Body of pancreas (tissue), 4 donors: ENCODE measurements around the gene LAMA2. TPM values are rescaled to one million over a fixed set of nuclear protein-coding genes. Genes with fewer than 3 reads are reported as not detected.

ENCODE experiments used
- ATAC-seq: fragments of 150-250 bp; one replicate; pipeline ENCODE4 v1.9.1; 2016
- DNase-seq, 4 donors: peaks; one replicate each; pipeline ENCODE4 v3.0.0-alpha.2; 2019
- H3K27ac ChIP-seq, 4 donors: fragments of 200-600 bp; sonication (generic); 1 replicate in 3 of 4; 2 replicates in 1 of 4; pipeline versions ENCODE4 v1.5.1 to v1.6.1; 2016 to 2019; ENCODE audit warnings: mild to moderate bottlenecking in 1 of 4, mixed read lengths in 1 of 4, moderate library complexity in 1 of 4
- H3K27me3 ChIP-seq, 2 donors: fragments of 200-600 bp; sonication (generic); one replicate each; pipeline ENCODE4 v1.6.0; 2016; ENCODE audit warnings: mild to moderate bottlenecking in 1 of 2
- H3K36me3 ChIP-seq, 2 donors: fragments of 200-600 bp; sonication (generic); replicated peaks in 1 of 2; 2 replicates each; pipeline ENCODE4 v1.5.1; 2016; ENCODE audit warnings: low read depth in 2 of 2; ENCODE audit not compliant: insufficient read depth in 1 of 2
- H3K4me1 ChIP-seq: fragments of 200-600 bp; sonication (generic); one replicate; pipeline ENCODE4 v1.6.0; 2016
- H3K4me3 ChIP-seq, 2 donors: fragments of 200-600 bp; sonication (generic); 1 replicate in 1 of 2; 2 replicates in 1 of 2; pipeline ENCODE4 v1.5.1; 2016 to 2019
- H3K9me3 ChIP-seq, 3 donors: fragments of 200-600 bp; sonication (generic); 1 replicate in 2 of 3; 2 replicates in 1 of 3; pipeline ENCODE4 v1.5.1; 2016
- POLR2A ChIP-seq, 3 donors: fragments of 450-650 bp; IDR thresholded peaks; one replicate each; pipeline ENCODE4 v1.6.1; 2016; ENCODE audit warnings: antibody characterized with exemption in 3 of 3, mild to moderate bottlenecking in 2 of 3
- WGBS, 2 donors: methylation state at CpG; one replicate each; pipeline ENCODE4 v1.1.5; 2017; 5-methylcytosine and 5-hydroxymethylcytosine counted together
- intact Hi-C: fragments of 100-400 bp; cut with DNase I; formaldehyde crosslinking; loops from one replicate; pipeline ENCODE4 v1.15.1; 2023
- total RNA-seq, 2 donors: library from RNA; depleted of rRNA; stranded (reverse); fragments of >200 nt; gene quantifications; one replicate each; pipeline ENCODE4 v1.1.0, GENCODE V29; 2016
- TF ChIP-seq, protein P1 (sequence below), 7 experiments: fragments of 450-650 bp in 4 of 7; fragments of 200-600 bp in 3 of 7; sonication (generic) in 3 of 7; IDR thresholded peaks; one replicate each; pipeline ENCODE4 v1.5.1; 2016 to 2019; ENCODE audit warnings: antibody characterized with exemption in 7 of 7

LAMA2 gene
- total RNA-seq, 2 donors from 2014 or later, result 43.3 to 54.7 TPM

- TF ChIP-seq, protein P1, sequence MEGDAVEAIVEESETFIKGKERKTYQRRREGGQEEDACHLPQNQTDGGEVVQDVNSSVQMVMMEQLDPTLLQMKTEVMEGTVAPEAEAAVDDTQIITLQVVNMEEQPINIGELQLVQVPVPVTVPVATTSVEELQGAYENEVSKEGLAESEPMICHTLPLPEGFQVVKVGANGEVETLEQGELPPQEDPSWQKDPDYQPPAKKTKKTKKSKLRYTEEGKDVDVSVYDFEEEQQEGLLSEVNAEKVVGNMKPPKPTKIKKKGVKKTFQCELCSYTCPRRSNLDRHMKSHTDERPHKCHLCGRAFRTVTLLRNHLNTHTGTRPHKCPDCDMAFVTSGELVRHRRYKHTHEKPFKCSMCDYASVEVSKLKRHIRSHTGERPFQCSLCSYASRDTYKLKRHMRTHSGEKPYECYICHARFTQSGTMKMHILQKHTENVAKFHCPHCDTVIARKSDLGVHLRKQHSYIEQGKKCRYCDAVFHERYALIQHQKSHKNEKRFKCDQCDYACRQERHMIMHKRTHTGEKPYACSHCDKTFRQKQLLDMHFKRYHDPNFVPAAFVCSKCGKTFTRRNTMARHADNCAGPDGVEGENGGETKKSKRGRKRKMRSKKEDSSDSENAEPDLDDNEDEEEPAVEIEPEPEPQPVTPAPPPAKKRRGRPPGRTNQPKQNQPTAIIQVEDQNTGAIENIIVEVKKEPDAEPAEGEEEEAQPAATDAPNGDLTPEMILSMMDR (IDR thresholded peaks at IDR 0.05), result no peak
- TF ChIP-seq POLR2A (IDR thresholded peaks at IDR 0.05), result no peak
- 63 to 75% methylated on average over 2 of the region's 2 CpGs for WGBS, 2 donors
- intact Hi-C loops, result no loop called here
- H3K4me3 ChIP-seq, result no peak overlapping the region
- no peaks in the 10 kb centered on the region for H3K27me3 ChIP-seq
- no peak for DNase-seq
- H3K27ac ChIP-seq, result no peak overlapping the region
- no peaks in the 10 kb centered on the region for H3K4me1 ChIP-seq
- no peaks in the 10 kb centered on the region for H3K36me3 ChIP-seq
- no peak for ATAC-seq
- no peaks in the 10 kb centered on the region for H3K9me3 ChIP-seq
These were observed 36.7 kb downstream of the LAMA2 start for GRCh38 chr6:128919412-128920180.

DNA sequence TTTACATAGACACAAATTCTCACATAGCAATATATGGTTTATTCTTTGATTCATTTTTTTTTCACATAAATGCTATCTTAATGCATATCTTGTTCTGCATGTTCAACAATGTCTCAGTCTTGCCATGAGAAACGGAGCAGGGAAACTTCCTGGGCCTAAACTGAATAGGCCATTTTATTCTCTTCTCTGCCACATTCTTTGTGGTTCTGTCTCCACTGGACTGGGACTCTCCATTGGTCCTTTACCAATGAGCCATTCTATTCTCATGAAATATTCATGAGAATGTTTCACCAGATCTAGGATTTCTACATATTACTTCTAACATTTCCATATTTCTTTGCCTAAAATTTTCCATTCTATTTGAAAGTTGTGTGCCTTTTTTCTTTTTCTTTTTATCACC is 42.8 kb downstream of the LAMA2 start:
- 57 to 82% methylated on average over 1 of the region's 1 CpG for WGBS, 2 donors
- Histone ChIP-seq H3K27me3 (no peaks in the 10 kb centered on the region), H3K4me3 (no peak overlapping the region), H3K36me3 (no peaks in the 10 kb centered on the region), H3K27ac (no peak overlapping the region), H3K4me1 (no peaks in the 10 kb centered on the region), H3K9me3 (no peaks in the 10 kb centered on the region)
- TF ChIP-seq, protein P1 (IDR thresholded peaks at IDR 0.05), result no peak
- TF ChIP-seq POLR2A (IDR thresholded peaks at IDR 0.05), result no peak
- no peak for DNase-seq
- intact Hi-C loops, result no loop called here
- ATAC-seq, result no peak

DNA sequence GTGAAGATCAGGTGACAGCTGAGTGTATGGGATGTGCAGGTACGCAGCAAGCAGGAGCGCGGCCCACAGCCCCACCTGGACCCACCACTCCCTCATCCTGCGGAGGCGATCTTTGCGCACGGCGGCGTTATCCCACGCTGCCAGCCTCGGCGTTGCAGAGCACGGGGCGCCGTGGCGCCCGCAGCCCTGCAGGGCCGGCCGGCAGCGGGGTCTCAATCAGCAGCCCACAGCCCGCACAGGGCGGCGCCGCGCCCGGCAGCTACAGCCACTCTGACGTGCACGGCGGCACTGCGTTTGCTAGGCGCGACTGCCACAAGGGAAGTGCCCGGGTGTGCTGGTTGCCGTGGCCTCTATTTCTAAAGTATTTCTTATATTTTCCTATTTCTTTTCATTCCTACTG is 46.9 kb downstream of the LAMA2 start:
- H3K27ac ChIP-seq, result no peak overlapping the region
- 33 to 39% methylated on average over 18 to 34 of the region's 34 CpGs for WGBS, 2 donors
- H3K9me3 ChIP-seq, result no peaks in the 10 kb centered on the region
- TF ChIP-seq, protein P1 (IDR thresholded peaks at IDR 0.05), result no peak
- no peak for TF ChIP-seq POLR2A (IDR thresholded peaks at IDR 0.05)
- no peak for DNase-seq
- no peaks in the 10 kb centered on the region for H3K27me3 ChIP-seq
- no peaks in the 10 kb centered on the region for H3K36me3 ChIP-seq
- intact Hi-C loops, result no loop called here
- H3K4me3 ChIP-seq, result no peak overlapping the region
- H3K4me1 ChIP-seq, result no peaks in the 10 kb centered on the region
- ATAC-seq, result no peak

DNA sequence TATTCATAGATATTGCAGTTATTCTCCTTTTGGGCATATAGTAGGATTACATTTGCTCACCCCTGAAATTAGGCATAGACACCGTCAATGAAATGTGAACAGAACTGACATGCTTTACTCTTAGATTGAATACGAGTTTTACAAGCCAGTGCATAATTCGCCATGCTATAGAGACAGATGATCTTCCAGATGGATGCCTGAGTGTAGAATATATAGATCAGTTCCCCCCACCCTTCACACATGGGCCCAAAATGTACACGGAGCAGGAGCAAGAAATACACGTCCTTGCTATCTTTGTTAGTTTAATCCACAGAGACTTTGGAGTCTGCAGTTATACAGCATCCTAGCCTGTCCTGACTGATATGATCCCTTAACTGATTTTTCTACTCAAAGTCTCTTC is 47.4 kb downstream of the LAMA2 start:
- TF ChIP-seq POLR2A (IDR thresholded peaks at IDR 0.05), result no peak
- TF ChIP-seq, protein P1 (IDR thresholded peaks at IDR 0.05), result no peak
- Histone ChIP-seq H3K4me1 (no peaks in the 10 kb centered on the region), H3K27me3 (no peaks in the 10 kb centered on the region), H3K36me3 (no peaks in the 10 kb centered on the region), H3K9me3 (no peaks in the 10 kb centered on the region), H3K4me3 (no peak overlapping the region), H3K27ac (no peak overlapping the region)
- no peak for DNase-seq
- 43 to 45% methylated on average over 5 of the region's 5 CpGs for WGBS, 2 donors
- intact Hi-C loops, result no loop called here
- no peak for ATAC-seq

- ATAC-seq (no peak), DNase-seq (no peak)
- H3K4me3 ChIP-seq, result no peak overlapping the region
- H3K36me3 ChIP-seq, result no peaks in the 10 kb centered on the region
- H3K27ac ChIP-seq, result no peak overlapping the region
- no peak for TF ChIP-seq POLR2A (IDR thresholded peaks at IDR 0.05)
- TF ChIP-seq, protein P1 (IDR thresholded peaks at IDR 0.05), result no peak
- H3K9me3 ChIP-seq, result no peaks in the 10 kb centered on the region
- H3K4me1 ChIP-seq, result no peaks in the 10 kb centered on the region
- intact Hi-C loops, result no loop called here
- 33 to 56% methylated on average over 1 of the region's 1 CpG for whole genome bisulfite sequencing, 2 donors
- no peaks in the 10 kb centered on the region for H3K27me3 ChIP-seq
These were observed 49.1 kb downstream of the LAMA2 start for GRCh38 chr6:128932061-128932460.
